ENCODE results near the gene SBNO2.
"Not testable (repeated sequence)": the region's sequence is repeated elsewhere in the genome, so short reads cannot be mapped to it uniquely, and the experiment has no call there.

Gene SBNO2

GRCh38 chr19:1173845-1174809 is at the start of gene SBNO2:
Gene SBNO2 (minus strand): TSS chr19:1174268. CDS start chr19:1154276, 19,992 bp downstream.
- peak; percentile 85 for DNase-seq

GRCh38 chr19:1223018-1223855 is 49.2 kb upstream of the SBNO2 start:
- DNase-seq, result no peak

- DNase-seq, result no peak
Measured at GRCh38 chr19:1222394-1222793, 48.3 kb upstream of the SBNO2 start.

GRCh38 chr19:1221904-1222255 is 47.8 kb upstream of the SBNO2 start:
- no peak for DNase-seq

- peak; percentile 74 for DNase-seq
Measured at GRCh38 chr19:1220976-1221903, 47.2 kb upstream of the SBNO2 start.

GRCh38 chr19:1220477-1220930 is 46.4 kb upstream of the SBNO2 start:
- no peak for DNase-seq

GRCh38 chr19:1219786-1220476 is 45.9 kb upstream of the SBNO2 start:
- DNase-seq, result no peak

GRCh38 chr19:1218751-1219567 is 44.9 kb upstream of the SBNO2 start:
- DNase-seq, result no peak

- DNase-seq, result no peak
Measured at GRCh38 chr19:1217366-1217765, 43.3 kb upstream of the SBNO2 start.

- DNase-seq, result no peak
Measured at GRCh38 chr19:1216756-1217155, 42.7 kb upstream of the SBNO2 start.

GRCh38 chr19:1214862-1215731 is 41.0 kb upstream of the SBNO2 start:
- peak; percentile 79 for DNase-seq

GRCh38 chr19:1214299-1214861 is 40.3 kb upstream of the SBNO2 start:
- no peak for DNase-seq

GRCh38 chr19:1213391-1214286 is 39.6 kb upstream of the SBNO2 start:
- DNase-seq, result peak; percentile 55

- DNase-seq, result no peak
Measured at GRCh38 chr19:1211494-1212234, 37.6 kb upstream of the SBNO2 start.

GRCh38 chr19:1210227-1210538 is 36.1 kb upstream of the SBNO2 start:
- DNase-seq, result peak; percentile 73

- not testable (repeated sequence) for DNase-seq
Measured at GRCh38 chr19:1208830-1209229, 34.8 kb upstream of the SBNO2 start.

GRCh38 chr19:1206864-1207450 is 32.9 kb upstream of the SBNO2 start:
- no peak for DNase-seq

Measured in midbrain (tissue), 1 donor.